Thoracic aorta (tissue), 2 donors: ENCODE data around the gene CCNI2. TPM values are rescaled to one million over a fixed set of nuclear protein-coding genes. Genes with fewer than 3 reads are reported as not detected.

Experiments used
- ATAC-seq: fragments of 150-250 bp; one replicate; pipeline ENCODE4 v1.8.0; 2017; ENCODE audit warnings: low read depth; ENCODE audit not compliant: insufficient number of reproducible peaks, low FRiP score
- DNase-seq: peaks from one replicate; pipeline ENCODE4 v3.0.0-alpha.2; 2020; ENCODE audit warnings: low spot score
- H3K27ac ChIP-seq, 2 donors: fragments of 200-600 bp; sonication (generic); 1 replicate in 1 of 2; 2 replicates in 1 of 2; pipeline ENCODE4 v1.5.1; 2016; ENCODE audit warnings: mild to moderate bottlenecking in 2 of 2, moderate library complexity in 2 of 2
- H3K27me3 ChIP-seq: fragments of 200-600 bp; sonication (generic); replicated peaks from 2 replicates; pipeline ENCODE4 v1.6.0; 2016; ENCODE audit warnings: mild to moderate bottlenecking; ENCODE audit not compliant: insufficient read depth
- H3K36me3 ChIP-seq: fragments of 200-600 bp; sonication (generic); one replicate; pipeline ENCODE4 v1.5.1; 2016
- H3K4me1 ChIP-seq, 2 donors: fragments of 200-600 bp; sonication (generic); 1 replicate in 1 of 2; 2 replicates in 1 of 2; pipeline versions ENCODE4 v1.5.1 to v1.6.0; 2016; ENCODE audit warnings: low read depth in 2 of 2, mild to moderate bottlenecking in 1 of 2; ENCODE audit not compliant: control insufficient read depth in 1 of 2
- H3K4me3 ChIP-seq: fragments of 200-600 bp; sonication (generic); 2 replicates; pipeline ENCODE4 v1.5.1; 2016; ENCODE audit warnings: mild to moderate bottlenecking
- H3K9me3 ChIP-seq: fragments of 200-600 bp; sonication (generic); 2 replicates; pipeline ENCODE4 v1.5.1; 2016
- CTCF ChIP-seq: fragments of 200-600 bp; sonication (generic); IDR thresholded peaks from one replicate; pipeline ENCODE4 v1.5.1; 2019; ENCODE audit warnings: antibody characterized with exemption
- total RNA-seq, 2 donors: library from RNA; depleted of rRNA; stranded (reverse); fragments of >200 nt; gene quantifications; one replicate each; pipeline versions ENCODE4 v1.1.0 to v1.2.3, GENCODE V29; 2016

CCNI2 gene
- total RNA-seq, 2 donors from 2014 or later, result not detected

- TF ChIP-seq CTCF, result no peak
- no peak for ATAC-seq
- no peak for DNase-seq
- H3K27ac ChIP-seq, result no peak overlapping the region
- H3K36me3 ChIP-seq, result peaks cover 55% of the 10 kb centered on the region
- H3K4me3 ChIP-seq, result no peak overlapping the region
- no peaks in the 10 kb centered on the region for H3K9me3 ChIP-seq
- no peaks in the 10 kb centered on the region for H3K27me3 ChIP-seq
- H3K4me1 ChIP-seq, result no peaks in the 10 kb centered on the region
These were observed 12.8 kb downstream of the CCNI2 start for GRCh38 chr5:132760049-132760420.

GRCh38 chr5:132760601-132761317 is 13.5 kb downstream of the CCNI2 start:
- no peak for TF ChIP-seq CTCF
- H3K4me1 ChIP-seq, result peaks cover 0 to under 1% of the 10 kb centered on the region in 2 donors
- ATAC-seq (no peak), DNase-seq (no peak)
- H3K4me3 ChIP-seq, result no peak overlapping the region
- no peaks in the 10 kb centered on the region for H3K27me3 ChIP-seq
- no peak overlapping the region for H3K27ac ChIP-seq
- peaks cover 55% of the 10 kb centered on the region for H3K36me3 ChIP-seq
- no peaks in the 10 kb centered on the region for H3K9me3 ChIP-seq

- Histone ChIP-seq H3K4me3 (no peak overlapping the region), H3K4me1 (peaks cover 0 to 9% of the 10 kb centered on the region in 2 donors), H3K27ac (no peak overlapping the region), H3K36me3 (peaks cover 55% of the 10 kb centered on the region), H3K9me3 (no peaks in the 10 kb centered on the region), H3K27me3 (no peaks in the 10 kb centered on the region)
- TF ChIP-seq CTCF, result no peak
- DNase-seq (no peak), ATAC-seq (no peak)
These were observed 14.4 kb downstream of the CCNI2 start for GRCh38 chr5:132761321-132762240.

- H3K4me1 ChIP-seq, result peaks cover 5 to 18% of the 10 kb centered on the region in 2 donors
- H3K36me3 ChIP-seq, result peaks cover 52% of the 10 kb centered on the region
- no peaks in the 10 kb centered on the region for H3K27me3 ChIP-seq
- H3K27ac ChIP-seq, result no peak overlapping the region
- DNase-seq, result no peak
- H3K9me3 ChIP-seq, result no peaks in the 10 kb centered on the region
- ATAC-seq, result no peak
- no peak overlapping the region for H3K4me3 ChIP-seq
- no peak for TF ChIP-seq CTCF
These were observed 15.2 kb downstream of the CCNI2 start for GRCh38 chr5:132762246-132763000.
